ENCODE measurements around the gene TIE1.

Gene TIE1

DNA sequence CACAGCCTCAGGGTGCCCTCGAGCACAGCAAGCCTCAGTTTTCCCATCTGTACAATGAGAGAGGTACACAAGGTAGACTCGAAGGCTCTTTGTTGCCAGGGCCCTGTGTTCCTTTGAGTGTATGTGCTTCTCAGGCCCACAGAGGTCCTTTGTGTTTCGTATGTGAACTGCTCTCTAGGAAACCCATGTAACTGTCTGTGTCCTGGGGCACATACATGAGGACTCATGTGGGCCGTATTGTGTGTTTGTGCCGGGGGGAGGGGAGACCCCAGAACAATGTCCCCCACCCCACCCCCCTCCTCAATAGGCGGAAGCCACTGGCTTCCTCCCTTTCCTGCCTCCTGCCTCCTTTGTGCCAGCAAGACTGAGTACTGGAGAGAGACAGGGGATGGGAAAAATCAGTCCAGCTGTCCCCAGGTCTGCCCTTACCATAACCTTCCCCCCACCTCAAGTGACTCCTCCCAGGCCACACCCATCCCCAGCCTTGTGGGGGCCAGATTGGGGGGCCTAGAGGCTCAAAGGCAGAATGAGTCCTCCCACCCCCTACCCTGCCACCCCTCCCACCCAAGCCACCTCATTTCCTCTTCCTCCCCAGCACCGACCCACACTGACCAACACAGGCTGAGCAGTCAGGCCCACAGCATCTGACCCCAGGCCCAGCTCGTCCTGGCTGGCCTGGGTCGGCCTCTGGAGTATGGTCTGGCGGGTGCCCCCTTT, at the start of gene TIE1:
TIE1 (plus strand) TSS at position 605 of the 717 bp plus-strand sequence; CDS start at position 695, 90 bp downstream.
- DNase-seq (ENCODE audit: low read depth in 2 of 2): no peak

DNA sequence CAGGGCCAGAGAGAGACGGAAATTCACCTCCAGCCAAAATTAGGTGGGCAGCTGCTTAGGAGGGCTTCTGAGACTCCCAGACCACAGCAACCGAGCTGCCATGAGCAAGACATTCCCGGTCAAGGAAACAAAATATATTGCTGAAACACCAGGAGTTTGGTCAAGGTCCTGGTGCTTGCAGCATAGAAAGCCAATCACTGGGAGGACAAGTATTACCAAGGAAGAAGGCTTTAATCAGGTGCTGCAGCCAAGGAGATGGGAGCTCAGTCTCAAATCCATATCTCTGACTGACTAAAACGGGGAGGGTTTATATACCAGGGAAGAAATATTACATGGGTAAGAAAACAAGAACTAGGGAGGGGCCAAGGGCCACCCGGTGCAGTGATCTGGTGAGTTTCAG, 49.8 kb upstream of the TIE1 start:
- no peak for DNase-seq (ENCODE audit: low read depth in 2 of 2)

DNA sequence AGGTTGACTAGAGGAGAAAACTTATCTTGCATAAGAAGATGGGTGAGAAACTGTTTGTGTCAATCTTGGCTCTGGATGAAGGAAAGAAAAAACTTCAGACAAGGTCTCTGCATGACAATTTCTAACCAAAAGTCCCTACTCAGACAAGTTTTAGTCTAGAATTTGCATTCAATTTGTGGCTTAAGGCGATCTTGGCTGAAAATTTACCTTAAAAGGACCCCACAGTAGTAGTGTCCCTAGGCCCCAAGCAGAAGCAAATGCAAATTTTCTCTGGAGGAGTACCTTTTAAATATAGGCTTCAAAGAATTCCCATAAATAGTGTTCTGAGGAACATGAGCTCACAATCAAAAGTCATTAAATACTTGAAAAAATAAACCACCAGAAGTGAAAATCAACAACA, 48.6 kb upstream of the TIE1 start:
- no peak for DNase-seq (ENCODE audit: low read depth in 2 of 2)

DNA sequence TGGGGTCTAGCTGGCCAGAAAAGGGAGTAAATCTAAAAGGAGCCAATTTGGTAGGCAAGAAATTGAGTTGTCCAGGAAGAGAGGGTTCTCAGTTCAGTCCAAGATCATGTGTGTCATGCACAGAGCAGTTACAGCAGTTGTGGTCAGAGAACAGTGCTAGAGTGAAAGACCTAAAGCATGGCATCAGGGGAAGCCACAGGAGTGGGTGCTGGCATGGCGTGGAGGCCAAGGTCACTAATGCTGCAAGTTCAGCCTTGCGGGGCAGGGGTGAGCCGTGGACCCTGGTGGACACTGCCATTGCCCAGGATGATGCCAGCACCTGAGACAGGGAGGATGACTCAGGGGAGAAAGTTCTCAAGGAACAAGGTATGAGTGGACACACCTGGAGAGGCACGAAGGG, 47.6 kb upstream of the TIE1 start:
- DNase-seq (ENCODE audit: low read depth in 2 of 2): no peak

DNA sequence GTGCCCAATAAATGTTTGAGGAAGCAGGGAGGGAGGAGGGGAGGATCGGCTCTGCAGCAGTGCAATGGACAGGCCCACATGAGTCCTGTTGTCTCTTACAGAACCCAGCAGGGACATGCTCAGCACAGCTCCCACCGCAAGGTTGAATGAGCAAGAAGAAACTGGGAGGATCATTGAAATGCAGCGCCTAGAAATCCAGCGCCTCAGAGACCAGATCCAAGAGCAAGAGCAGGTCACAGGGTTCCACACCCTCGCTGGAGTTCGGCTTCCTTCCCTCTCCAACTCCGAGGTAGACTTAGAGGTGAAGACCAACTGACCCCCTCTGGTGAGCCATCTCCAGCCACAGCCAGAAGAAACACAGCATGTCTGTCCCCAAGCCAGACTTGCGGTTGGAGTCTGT, 46.9 kb upstream of the TIE1 start:
- no peak for DNase-seq (ENCODE audit: low read depth in 2 of 2)

DNA sequence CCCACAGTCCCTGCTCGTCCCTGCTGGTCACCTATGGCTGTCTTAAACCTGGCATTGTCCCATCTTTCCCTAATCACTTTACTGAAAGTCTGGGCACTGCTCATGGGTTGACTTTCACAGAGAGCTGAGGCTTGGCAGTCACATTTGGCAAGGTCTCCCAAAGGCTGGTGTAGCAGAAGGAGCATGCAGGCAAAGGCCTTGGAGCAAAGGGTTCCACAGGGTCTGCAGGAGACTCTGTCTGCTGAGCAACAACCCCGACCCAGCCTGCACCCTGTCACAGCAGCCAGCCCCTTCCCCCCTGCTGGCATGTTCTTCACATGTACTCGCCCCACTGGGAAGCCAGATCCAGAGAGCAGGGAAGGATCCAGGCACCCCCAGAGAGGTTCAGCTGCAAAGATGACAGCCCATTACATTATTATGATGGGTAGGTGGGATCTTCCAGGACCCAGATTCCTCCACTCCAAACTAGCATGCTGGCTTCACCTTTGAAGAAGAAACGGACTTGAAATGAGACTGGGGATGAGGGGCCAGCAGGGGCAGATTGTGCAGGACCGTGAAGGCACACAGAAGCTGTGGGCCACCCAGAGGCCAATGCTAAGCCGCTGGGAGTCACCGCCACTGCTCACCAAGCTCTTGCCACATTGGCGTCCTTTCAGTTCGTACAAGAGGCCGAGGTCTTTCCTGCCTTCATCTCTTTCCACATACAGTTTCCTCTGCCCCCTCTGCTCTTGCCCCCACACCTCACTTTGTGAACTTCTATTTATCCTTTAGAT, 45.2 kb upstream of the TIE1 start:
- no peak for DNase-seq (ENCODE audit: low read depth in 2 of 2)

DNA sequence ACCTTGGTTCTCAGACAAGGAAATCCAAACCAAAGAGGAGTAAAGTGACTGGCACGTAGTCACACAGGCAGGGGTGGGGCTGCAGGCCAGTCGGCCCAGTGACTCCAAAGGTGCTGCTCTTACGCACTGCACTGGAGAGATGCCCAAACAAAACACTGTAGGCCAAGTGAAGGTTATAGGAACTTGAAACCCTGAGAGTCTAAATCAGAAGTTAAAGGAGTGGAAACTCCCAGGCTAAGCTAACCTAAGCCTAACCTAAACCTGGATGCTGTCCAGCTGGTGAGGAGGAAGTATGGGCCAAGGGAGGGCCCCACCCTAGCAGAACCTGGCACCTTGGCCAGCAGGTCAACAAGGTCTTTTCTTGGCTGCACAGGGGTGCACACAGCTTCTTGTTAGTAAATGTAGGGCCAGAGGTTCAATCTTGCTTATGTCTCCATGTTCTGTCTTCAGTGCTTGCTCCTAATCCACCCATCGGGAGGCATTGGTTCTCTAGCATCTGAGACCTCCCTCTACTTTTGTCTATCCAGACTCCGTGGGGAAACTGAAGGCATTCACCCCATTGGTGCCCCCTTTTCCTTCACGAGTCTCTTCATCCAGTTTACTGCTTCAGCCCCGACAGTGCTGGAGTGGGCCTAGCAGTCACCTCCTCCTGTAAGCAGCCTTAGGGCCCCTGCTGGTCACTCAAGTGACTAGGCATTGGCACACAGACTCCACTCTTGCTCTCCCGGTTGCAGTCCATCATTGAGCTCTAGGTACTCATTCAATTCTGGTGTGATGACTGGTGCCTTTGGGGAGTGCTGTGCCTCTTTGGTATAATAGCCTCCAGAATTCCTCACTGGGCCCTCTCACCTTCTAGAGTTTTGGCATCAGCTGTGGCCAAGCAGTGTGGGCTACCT, 43.9 kb upstream of the TIE1 start:
- no peak for DNase-seq (ENCODE audit: low read depth in 2 of 2)

DNA sequence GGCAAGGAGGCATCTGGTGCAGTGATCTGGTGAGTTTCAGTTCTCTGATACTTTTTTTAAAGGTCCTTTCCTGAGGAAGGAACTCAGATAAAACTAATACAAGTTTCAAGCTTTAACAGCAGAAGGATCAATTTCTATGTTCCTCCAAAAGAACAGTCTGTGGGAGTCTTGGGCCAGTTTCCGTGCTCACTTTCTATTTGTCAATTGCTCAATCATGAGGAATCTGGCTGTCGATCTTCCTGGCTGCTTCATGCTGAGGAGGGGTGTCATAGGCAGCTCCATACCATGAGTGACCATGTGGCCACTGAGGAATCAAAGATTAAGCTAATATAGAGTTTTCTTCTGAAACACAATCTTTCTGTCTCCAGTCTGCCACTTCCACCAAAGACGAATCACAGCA, 42.4 kb upstream of the TIE1 start:
- DNase-seq (ENCODE audit: low read depth in 2 of 2): no peak

DNA sequence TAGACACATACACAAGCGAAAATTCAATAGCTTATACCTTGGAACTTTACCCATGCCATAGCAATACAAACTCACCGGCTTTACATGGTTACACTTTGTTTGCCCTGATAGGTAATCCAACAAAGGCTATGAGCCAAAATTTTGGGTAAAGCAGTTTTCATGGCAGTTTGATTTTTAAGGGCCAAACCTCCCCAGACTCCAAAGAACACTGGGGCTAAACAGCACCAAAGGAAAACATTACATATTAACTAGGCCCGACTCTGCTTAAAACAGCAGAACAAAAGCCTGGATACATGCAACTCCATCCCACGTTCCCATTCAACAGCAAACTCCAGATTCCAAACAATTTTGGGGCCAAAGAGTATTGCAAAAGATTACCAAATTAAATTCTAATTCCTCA, 35.4 kb upstream of the TIE1 start:
- no peak for DNase-seq (ENCODE audit: low read depth in 2 of 2)

DNA sequence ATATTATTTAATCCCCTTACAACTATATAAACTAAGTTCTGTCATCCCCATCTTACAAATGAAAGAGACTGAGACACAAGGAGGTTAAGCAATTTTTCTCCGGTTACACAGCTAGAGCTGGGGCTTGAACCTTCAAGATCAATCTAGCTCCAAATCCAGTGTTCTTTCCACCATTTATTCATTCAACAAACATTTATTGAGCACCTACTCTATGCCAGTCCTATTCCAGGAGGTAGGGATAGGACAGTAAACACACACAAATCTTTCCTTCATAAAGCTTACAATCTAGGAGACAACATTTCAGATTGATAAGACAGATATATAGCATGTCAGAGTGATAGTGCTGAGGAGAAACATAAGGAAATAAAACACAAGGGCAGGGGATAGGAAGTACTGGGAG, 33.9 kb upstream of the TIE1 start:
- no peak for DNase-seq (ENCODE audit: low read depth in 2 of 2)

DNA sequence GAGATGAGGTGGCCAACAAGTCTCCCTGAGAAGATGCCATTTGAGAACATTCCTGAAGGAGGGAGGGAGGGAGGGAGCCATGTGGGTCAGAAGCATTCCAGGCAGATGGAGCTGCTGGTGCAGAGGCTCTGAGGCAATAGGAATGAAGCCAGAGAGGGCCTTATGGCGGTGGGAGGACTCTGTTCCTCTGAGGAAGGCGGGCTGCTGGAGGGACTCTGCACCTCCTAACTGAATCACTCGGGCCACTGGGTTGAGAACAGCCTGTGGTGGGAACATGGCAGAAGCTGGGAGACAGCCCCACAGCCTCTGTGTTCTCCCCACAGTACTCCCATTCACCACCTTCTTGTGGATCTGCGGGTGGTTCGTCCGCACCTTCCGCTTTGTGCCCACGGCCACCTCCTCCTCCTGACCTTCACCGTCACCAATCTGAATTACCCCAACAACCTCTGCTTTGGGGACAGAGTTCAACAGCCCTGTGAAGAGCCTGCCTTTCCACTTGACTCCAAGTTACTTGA, 33.4 kb upstream of the TIE1 start:
- DNase-seq (ENCODE audit: low read depth in 2 of 2): no peak

DNA sequence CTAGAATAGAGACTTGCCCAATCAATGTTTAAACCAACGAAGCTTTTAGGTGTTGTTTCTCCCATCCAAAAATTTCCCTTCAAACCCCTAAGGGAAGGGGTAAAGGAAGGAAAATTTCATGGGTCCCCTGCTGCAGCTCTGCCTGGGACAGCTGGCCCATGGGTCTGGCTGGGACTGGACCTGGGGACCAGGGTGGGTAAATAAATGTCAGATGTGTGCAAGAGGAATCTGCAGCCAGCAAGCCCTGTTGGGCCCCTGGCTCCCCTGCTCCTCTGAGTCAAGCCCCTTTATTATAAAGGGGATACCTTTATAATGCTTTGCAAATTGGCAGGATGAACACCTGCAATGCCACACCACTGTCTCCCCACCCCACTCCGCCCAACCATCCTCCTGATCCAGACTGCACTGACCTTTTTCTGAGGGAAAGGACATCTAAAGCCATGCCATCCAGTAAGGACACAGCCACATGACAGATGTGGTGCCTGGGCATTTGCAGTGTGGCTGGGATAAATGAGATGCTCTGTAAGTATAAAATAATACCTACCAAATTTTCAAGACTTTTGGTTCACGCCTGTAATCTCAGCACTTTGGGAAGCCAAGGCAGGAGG, 32.9 kb upstream of the TIE1 start:
- no peak for DNase-seq (ENCODE audit: low read depth in 2 of 2)

DNA sequence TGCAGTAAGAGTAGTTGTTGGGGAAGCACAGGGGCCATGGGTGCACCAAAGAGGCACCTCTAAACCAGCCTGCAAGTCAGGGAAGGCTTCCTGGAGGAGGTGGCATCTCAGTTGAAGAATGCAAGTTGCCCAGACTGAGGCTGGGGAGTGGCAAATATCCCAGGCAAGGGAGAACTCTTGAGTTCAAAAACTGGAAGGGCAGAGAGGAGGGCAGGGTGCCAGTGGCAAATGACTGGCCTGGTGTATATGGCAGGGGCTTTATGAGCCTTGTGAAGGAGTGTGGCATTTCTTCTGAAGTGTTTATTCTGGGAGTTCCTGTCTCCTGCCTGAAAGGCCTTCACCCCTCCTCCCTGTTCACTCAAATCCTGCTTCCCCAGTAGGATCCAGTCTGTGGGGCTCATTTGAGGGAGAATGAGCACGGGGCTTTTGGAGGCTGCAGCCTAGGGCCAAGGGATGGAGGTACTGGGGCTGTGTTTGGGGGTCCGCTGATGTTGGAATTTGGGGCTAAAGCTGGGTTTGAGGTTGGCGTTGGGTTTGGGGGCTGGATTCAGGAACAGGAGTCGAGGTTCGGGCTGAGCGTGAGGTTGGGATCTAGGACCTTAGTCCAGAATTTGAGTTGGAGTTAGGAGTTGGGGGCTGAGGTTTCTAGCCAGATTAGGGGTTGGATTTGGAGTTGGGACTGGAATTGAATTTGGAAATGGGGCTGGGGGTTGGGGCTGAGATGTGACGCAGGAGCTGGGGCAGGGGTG, 31.0 kb upstream of the TIE1 start, which contains the start of gene TMEM125:
TMEM125 (plus strand) TSS at position 357 of the 749 bp plus-strand sequence. CDS start 2,740 bp downstream, outside the sequence.
- DNase-seq (ENCODE audit: low read depth in 2 of 2): no peak

DNA sequence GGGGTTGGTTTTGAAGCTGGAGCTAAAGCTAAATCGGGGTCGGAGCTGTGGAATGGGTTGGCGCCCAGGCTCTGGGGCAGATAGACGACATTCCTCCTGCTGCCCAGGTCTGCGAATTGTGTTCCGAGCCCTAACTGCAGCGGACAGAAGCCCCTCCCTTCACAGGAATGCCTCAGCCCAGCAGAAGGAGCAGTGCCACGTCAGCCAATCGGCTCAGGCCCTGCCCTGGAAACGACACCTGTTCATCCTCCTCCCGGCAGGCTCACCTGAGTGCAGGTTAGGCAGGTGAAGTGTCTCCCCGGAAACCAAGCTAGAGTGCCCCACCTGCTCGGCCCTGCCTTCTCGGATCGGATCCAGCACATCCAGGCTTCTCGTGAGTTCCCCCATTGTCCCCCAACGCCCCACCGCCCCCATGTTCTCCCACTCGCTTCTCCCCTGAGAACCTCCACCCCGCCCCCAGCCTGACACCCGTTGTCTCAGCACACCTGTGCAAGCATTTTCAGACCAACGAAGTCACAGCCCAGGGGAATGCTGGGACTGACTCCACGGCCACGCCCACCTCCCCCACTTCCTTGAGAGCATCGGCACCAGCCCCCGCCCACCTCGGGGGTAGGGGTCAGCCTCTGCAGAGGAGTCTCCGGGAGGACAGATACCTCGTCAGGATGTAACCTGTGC, 30.2 kb upstream of the TIE1 start:
- DNase-seq (ENCODE audit: low read depth in 2 of 2): no peak

DNA sequence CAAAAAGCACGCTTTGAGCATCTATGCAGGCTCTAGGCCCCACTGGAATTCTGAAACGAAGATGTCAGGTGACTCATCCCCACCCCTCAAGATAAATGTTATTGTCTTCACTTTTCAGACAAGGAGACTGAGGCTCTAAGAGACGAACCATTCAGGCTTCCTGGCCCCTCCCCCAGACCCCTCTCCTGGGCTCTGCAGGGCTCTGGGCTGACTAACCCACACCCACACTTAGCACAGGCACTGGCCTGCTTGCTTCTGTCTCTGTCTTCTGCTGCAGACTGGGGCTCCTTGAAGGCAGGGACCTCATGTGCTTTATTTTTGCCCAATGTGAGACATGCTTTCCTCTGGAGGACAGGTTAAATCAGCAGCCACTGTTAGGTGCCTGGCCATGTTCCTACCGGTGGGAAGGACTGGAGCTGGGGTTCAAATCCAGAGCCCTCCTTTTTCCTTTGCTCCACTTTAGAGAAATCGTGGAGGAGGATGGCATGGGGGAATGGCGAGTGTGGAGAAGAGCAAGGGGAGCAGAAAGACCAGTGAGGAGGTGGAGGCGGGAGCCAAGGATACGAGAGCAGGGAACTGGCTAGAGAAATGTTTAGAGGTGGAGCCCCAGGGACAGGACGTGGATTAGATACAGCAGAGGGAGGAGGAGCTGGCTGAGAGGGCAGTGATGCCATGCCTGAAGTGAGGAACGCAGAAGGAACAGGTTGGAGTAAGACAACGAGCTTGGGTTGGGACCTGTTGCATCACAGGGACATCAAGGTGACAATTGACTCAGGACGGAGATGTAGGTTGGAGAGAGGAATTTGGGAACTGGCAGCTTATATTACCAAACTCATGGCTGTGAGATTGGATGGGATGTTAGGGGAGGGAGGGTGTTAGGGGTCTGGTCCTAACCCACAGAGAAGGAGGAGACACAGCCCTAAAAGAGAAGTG, 29.3 kb upstream of the TIE1 start:
- no peak for DNase-seq (ENCODE audit: low read depth in 2 of 2)

DNA sequence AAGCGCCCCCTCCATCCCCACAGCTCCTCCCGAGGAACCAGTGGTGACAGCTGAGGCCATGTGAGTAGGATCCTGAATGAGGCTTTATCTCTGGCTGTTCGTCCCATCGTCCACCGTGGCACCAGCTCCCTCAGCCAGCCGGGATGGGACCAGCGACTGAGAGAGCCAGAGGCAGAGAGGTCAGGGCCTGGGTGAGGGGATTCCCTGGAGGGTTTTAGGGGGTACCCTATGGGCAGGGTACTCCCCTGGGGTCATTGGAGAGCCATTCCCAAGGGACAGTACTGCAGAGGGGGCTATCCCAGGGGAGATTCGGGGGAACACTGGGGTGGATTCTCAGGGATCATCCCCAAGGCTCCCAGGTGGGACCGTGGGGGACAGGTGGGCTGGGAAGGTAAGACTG, 28.6 kb upstream of the TIE1 start:
- no peak for DNase-seq (ENCODE audit: low read depth in 2 of 2)

DNA sequence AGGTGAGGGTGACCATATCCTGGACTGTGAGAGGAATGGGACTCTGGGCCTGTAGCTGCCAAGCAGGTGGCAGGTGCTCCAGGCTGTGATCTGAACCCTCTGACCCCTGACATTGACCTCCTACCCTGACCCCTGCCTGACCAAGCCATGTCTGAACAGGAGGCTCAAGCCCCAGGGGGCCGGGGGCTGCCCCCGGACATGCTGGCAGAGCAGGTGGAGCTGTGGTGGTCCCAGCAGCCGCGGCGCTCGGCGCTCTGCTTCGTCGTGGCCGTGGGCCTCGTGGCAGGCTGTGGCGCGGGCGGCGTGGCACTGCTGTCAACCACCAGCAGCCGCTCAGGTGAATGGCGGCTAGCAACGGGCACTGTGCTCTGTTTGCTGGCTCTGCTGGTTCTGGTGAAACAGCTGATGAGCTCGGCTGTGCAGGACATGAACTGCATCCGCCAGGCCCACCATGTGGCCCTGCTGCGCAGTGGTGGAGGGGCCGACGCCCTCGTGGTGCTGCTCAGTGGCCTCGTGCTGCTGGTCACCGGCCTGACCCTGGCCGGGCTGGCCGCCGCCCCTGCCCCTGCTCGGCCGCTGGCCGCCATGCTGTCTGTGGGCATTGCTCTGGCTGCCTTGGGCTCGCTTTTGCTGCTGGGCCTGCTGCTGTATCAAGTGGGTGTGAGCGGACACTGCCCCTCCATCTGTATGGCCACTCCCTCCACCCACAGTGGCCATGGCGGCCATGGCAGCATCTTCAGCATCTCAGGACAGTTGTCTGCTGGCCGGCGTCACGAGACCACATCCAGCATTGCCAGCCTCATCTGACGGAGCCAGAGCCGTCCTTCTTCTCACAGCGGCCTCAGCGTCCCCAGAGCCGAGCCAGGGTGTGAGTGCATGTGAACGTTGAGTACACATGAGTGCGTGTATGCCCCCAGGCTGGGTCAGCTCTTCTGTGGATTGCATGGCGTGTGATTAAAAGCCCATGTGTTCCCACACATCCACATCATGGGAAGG, 27.9 kb upstream of the TIE1 start:
- DNase-seq (ENCODE audit: low read depth in 2 of 2): no peak

DNA sequence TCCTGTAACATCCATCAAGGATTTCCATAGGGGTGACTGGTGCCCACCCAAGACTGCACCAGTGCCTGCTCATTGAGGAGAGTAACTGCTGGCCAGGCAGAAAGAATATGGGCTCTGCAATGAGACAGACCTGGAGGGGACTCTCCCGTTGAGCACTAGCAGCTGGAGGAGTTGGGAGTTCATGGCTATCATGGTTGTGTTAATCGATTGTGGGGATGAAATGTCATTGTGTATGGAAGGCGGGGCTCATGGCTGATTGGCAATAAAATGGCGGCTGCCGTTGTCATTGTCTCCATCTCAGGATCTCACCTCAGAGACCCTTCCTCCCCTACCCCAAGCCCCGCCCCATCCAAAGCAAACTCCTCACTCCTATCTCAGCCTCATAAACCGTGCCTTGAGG, 27.1 kb upstream of the TIE1 start:
- DNase-seq (ENCODE audit: low read depth in 2 of 2): no peak
